Measurements from ENCODE around the gene CC2D2B. TPM values are rescaled to one million over a fixed set of nuclear protein-coding genes. Genes with fewer than 3 reads are reported as not detected.

The CC2D2B gene
- total and polyA plus RNA-seq, 2 of the 8 experiments (the other 6 are each of a cell fraction or from before 2014, with no cell fraction given), result 0.09 to 0.71 TPM

Small RNAs within 50 kb of the gene (microRNA-seq; reads per million reads assigned to microRNA genes)
- gene MIR3157 (ENCODE audit: borderline microRNAs expressed in 2 of 2, borderline number of aligned reads in 2 of 2, borderline replicate concordance in 1 of 2), result 0 to 2.2 reads per million in 2 experiments

Small RNAs within 50 kb of the gene (small RNA-seq; reads per million reads assigned to genes)
- 1.4 reads per million for gene MIR3157 (ENCODE audit: insufficient read depth)

Other genes starting within 250 kb of the CC2D2B start
- gene TCTN3, start 214.0 kb upstream of the CC2D2B start, total RNA-seq (2021; fragmentation: NEBNext Ultra II Directional; extraction: Animal tissue kit (Norgen Biotek cat#: 25700)), result 31.9 and 34.7 TPM in 2 replicates
- gene TCTN3, start 214.0 kb upstream of the CC2D2B start, polyA plus RNA-seq (2011; rRNA removed), result 39.8 and 49.2 TPM in 2 replicates
- gene ENTPD1, start 151.8 kb upstream of the CC2D2B start, total RNA-seq (2021; fragmentation: NEBNext Ultra II Directional; extraction: Animal tissue kit (Norgen Biotek cat#: 25700)), result 2.2 and 2.9 TPM in 2 replicates
- 1.1 and 2.5 TPM in 2 replicates for gene ENTPD1, start 151.8 kb upstream of the CC2D2B start, polyA plus RNA-seq (2011; rRNA removed)
- 34.2 and 34.7 TPM in 2 replicates for gene CCNJ, start 135.6 kb downstream of the CC2D2B start, total RNA-seq (2021; fragmentation: NEBNext Ultra II Directional; extraction: Animal tissue kit (Norgen Biotek cat#: 25700))
- gene CCNJ, start 135.6 kb downstream of the CC2D2B start, polyA plus RNA-seq (2011; rRNA removed), result 19.5 and 31.4 TPM in 2 replicates
- 26.8 and 34.8 TPM in 2 replicates for gene ZNF518A, start 222.3 kb downstream of the CC2D2B start, total RNA-seq (2021; fragmentation: NEBNext Ultra II Directional; extraction: Animal tissue kit (Norgen Biotek cat#: 25700))
- 4.0 and 6.6 TPM in 2 replicates for gene ZNF518A, start 222.3 kb downstream of the CC2D2B start, polyA plus RNA-seq (2011; rRNA removed)

All from H1 (cell line).